Fibroblast of lung (primary cell): ENCODE data around the gene SYNJ2. TPM values are rescaled to one million over a fixed set of nuclear protein-coding genes. Genes with fewer than 3 reads are reported as not detected.
A peak's percentile ranks its signal among the peaks of the same experiment; 100 is the strongest.

ENCODE experiments used
- DNase-seq, 2 donors: peaks; one replicate each; pipeline versions ENCODE4 v3.0.0 to v3.0.0-alpha.2; 2010; ENCODE audit warnings: low read depth in 2 of 2
- H2AFZ ChIP-seq: 2 replicates; pipeline ENCODE4 v1.5.1; 2012; ENCODE audit warnings: low read length, control low read depth, inconsistent platforms
- H3K27ac ChIP-seq: 2 replicates; pipeline ENCODE4 v1.5.1; 2011; ENCODE audit warnings: low read length, control low read depth; ENCODE audit not compliant: insufficient read depth
- H3K27me3 ChIP-seq: 2 replicates; pipeline ENCODE4 v1.5.1; 2011; ENCODE audit warnings: mild to moderate bottlenecking, low read length; ENCODE audit not compliant: control insufficient read depth, insufficient read depth
- H3K36me3 ChIP-seq: 2 replicates; pipeline ENCODE4 v1.5.1; 2011; ENCODE audit warnings: low read length; ENCODE audit not compliant: control insufficient read depth, insufficient read depth
- H3K4me1 ChIP-seq: 2 replicates; pipeline ENCODE4 v1.5.1; 2011; ENCODE audit warnings: low read length; ENCODE audit not compliant: control insufficient read depth, insufficient read depth; ENCODE audit errors: extremely low read depth
- H3K4me2 ChIP-seq: 2 replicates; pipeline ENCODE4 v1.5.1; 2011; ENCODE audit warnings: low read length, control low read depth; ENCODE audit not compliant: insufficient read depth; ENCODE audit errors: extremely low read depth
- H3K4me3 ChIP-seq, 4 experiments: fragments of 200-600 bp in 1 of 4; sonication (generic) in 1 of 4; replicated peaks in 1 of 4; 2 replicates each; pipeline ENCODE4 v1.5.1; 2011 to 2016; ENCODE audit warnings: low read length in 4 of 4, low read depth in 3 of 4, mild to moderate bottlenecking in 3 of 4, control low read depth in 2 of 4, inconsistent platforms in 1 of 4, mixed read lengths in 1 of 4; ENCODE audit not compliant: insufficient read depth in 1 of 4; ENCODE audit errors: control extremely low read depth in 1 of 4
- H3K79me2 ChIP-seq: 2 replicates; pipeline ENCODE4 v1.5.1; 2012; ENCODE audit warnings: mild to moderate bottlenecking, low read length, inconsistent platforms; ENCODE audit not compliant: control insufficient read depth, insufficient read depth
- H3K9ac ChIP-seq: 2 replicates; pipeline ENCODE4 v1.5.1; 2011; ENCODE audit warnings: mild to moderate bottlenecking, low read length, control low read depth; ENCODE audit not compliant: insufficient read depth
- H3K9me3 ChIP-seq: 2 replicates; pipeline ENCODE4 v1.5.1; 2012; ENCODE audit warnings: low read depth, low read length; ENCODE audit not compliant: control insufficient read depth, insufficient read depth
- H4K20me1 ChIP-seq: 2 replicates; pipeline ENCODE4 v1.5.1; 2011; ENCODE audit warnings: low read length; ENCODE audit not compliant: control insufficient read depth, insufficient read depth; ENCODE audit errors: extremely low read depth
- EZH2 ChIP-seq: IDR thresholded peaks from 2 replicates; pipeline ENCODE4 v1.5.1; 2012; ENCODE audit warnings: low read length, control low read depth, mild to moderate bottlenecking; ENCODE audit errors: missing control alignments
- polyA plus RNA-seq, 2 donors: library from polyadenylated mRNA; depleted of rRNA in 1 of 2; stranded (reverse) in 1 of 2; unstranded in 1 of 2; fragments of >200 nt; gene quantifications; 2 replicates each; pipeline ENCODE4 v1.2.1, GENCODE V29; 2011 to 2012; ENCODE audit warnings: missing spikeins in 1 of 2
- total RNA-seq: library from RNA; depleted of rRNA; stranded (reverse); fragments of >200 nt; gene quantifications from 2 replicates; pipeline ENCODE4 v1.2.1, GENCODE V29; 2014
- TF ChIP-seq, protein P1 (sequence below), 2 donors: IDR thresholded peaks in 1 of 2; conservative IDR thresholded peaks in 1 of 2; 1 replicate in 1 of 2; 2 replicates in 1 of 2; pipeline ENCODE4 v1.5.1; 2011 to 2012; ENCODE audit warnings: low read length in 2 of 2, control low read depth in 1 of 2, inconsistent platforms in 1 of 2, low read depth in 1 of 2, mild to moderate bottlenecking in 1 of 2

Gene SYNJ2
- total and polyA plus RNA-seq, 2 donors (not counting 1 experiment from before 2014, with no cell fraction given) = 23.5 to 57.3 TPM

GRCh38 chr6:158033077-158033750 is 51.6 kb downstream of the SYNJ2 start:
- Histone ChIP-seq H3K27me3 (no peaks in the 10 kb centered on the region), H3K79me2 (peaks cover 44% of the 10 kb centered on the region), H3K36me3 (peaks cover 10% of the 10 kb centered on the region), H3K4me3 (no peak overlapping the region), H3K9me3 (no peaks in the 10 kb centered on the region), H2AFZ (no peak overlapping the region), H3K4me2 (no peak overlapping the region), H3K27ac (no peak overlapping the region), H4K20me1 (no peaks in the 10 kb centered on the region), H3K4me1 (peaks cover 30% of the 10 kb centered on the region), H3K9ac (no peak overlapping the region)
- no peak for TF ChIP-seq EZH2
- TF ChIP-seq, protein P1, sequence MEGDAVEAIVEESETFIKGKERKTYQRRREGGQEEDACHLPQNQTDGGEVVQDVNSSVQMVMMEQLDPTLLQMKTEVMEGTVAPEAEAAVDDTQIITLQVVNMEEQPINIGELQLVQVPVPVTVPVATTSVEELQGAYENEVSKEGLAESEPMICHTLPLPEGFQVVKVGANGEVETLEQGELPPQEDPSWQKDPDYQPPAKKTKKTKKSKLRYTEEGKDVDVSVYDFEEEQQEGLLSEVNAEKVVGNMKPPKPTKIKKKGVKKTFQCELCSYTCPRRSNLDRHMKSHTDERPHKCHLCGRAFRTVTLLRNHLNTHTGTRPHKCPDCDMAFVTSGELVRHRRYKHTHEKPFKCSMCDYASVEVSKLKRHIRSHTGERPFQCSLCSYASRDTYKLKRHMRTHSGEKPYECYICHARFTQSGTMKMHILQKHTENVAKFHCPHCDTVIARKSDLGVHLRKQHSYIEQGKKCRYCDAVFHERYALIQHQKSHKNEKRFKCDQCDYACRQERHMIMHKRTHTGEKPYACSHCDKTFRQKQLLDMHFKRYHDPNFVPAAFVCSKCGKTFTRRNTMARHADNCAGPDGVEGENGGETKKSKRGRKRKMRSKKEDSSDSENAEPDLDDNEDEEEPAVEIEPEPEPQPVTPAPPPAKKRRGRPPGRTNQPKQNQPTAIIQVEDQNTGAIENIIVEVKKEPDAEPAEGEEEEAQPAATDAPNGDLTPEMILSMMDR (conservative IDR thresholded peaks at IDR 0.05 in 1 of 2, IDR thresholded peaks at IDR 0.05 in 1 of 2; ENCODE audit: low read depth in 1 of 2, low read length in 2 of 2) = no peak
- no peak for DNase-seq

GRCh38 chr6:158033751-158034702 is 52.4 kb downstream of the SYNJ2 start:
- H3K9ac ChIP-seq = no peak overlapping the region
- no peak overlapping the region for H3K27ac ChIP-seq

More at GRCh38 chr6:158033751-158034702, 52.4 kb downstream of the SYNJ2 start:
- Histone ChIP-seq H3K4me2 (no peak overlapping the region), H3K79me2 (peaks cover 44% of the 10 kb centered on the region), H3K27me3 (no peaks in the 10 kb centered on the region), H4K20me1 (no peaks in the 10 kb centered on the region), H3K4me1 (peaks cover 30% of the 10 kb centered on the region), H3K36me3 (peaks cover 15% of the 10 kb centered on the region), H3K9me3 (no peaks in the 10 kb centered on the region), H2AFZ (no peak overlapping the region), H3K4me3 (no peak overlapping the region)
- TF ChIP-seq, protein P1 (conservative IDR thresholded peaks at IDR 0.05 in 1 of 2, IDR thresholded peaks at IDR 0.05 in 1 of 2; ENCODE audit: low read depth in 1 of 2, low read length in 2 of 2) = no peak
- TF ChIP-seq EZH2 = no peak
- peak in 1 of 2 donors; percentile 50 for DNase-seq
